Smooth muscle cell (in vitro differentiated cells): ENCODE measurements around the gene PTPRN2. TPM values are rescaled to one million over a fixed set of nuclear protein-coding genes. Genes with fewer than 3 reads are reported as not detected.

ENCODE experiments used
- DNase-seq: peaks from one replicate; lab custom pipeline; 2025; ENCODE audit not compliant: unreplicated experiment; lab: John Stamatoyannopoulos, UW
- H2AFZ ChIP-seq: fragments of 200-600 bp; sonication (generic); 2 replicates; pipeline ENCODE4 v1.6.0; 2016; ENCODE audit warnings: antibody characterized with exemption, low read depth, mild to moderate bottlenecking
- H3F3A ChIP-seq: fragments of 200-600 bp; sonication (generic); 2 replicates; pipeline ENCODE4 v1.6.0; 2017; ENCODE audit warnings: antibody characterized with exemption, low read depth
- H3K27ac ChIP-seq: fragments of 200-600 bp; sonication (generic); 2 replicates; pipeline ENCODE4 v1.5.1; 2016; ENCODE audit warnings: low read depth, mild to moderate bottlenecking
- H3K27me3 ChIP-seq: fragments of 200-600 bp; sonication (generic); 2 replicates; pipeline ENCODE4 v1.6.1; 2016; ENCODE audit warnings: low read depth, mild to moderate bottlenecking
- H3K36me3 ChIP-seq: fragments of 200-600 bp; sonication (generic); 2 replicates; pipeline ENCODE4 v1.5.1; 2016; ENCODE audit warnings: low read depth
- H3K4me1 ChIP-seq: fragments of 200-600 bp; sonication (generic); 2 replicates; pipeline ENCODE4 v1.5.1; 2016; ENCODE audit warnings: low read depth
- H3K4me2 ChIP-seq: fragments of 200-600 bp; sonication (generic); 2 replicates; pipeline ENCODE4 v1.6.0; 2016; ENCODE audit warnings: mild to moderate bottlenecking
- H3K4me3 ChIP-seq: fragments of 200-600 bp; sonication (generic); 2 replicates; pipeline ENCODE4 v1.5.1; 2016; ENCODE audit warnings: mild to moderate bottlenecking
- H3K79me2 ChIP-seq: fragments of 200-600 bp; sonication (generic); 2 replicates; pipeline ENCODE4 v1.6.0; 2016; ENCODE audit warnings: low read depth, mild to moderate bottlenecking
- H3K9ac ChIP-seq: fragments of 200-600 bp; sonication (generic); 2 replicates; pipeline ENCODE4 v1.6.0; 2016; ENCODE audit warnings: low read depth
- H3K9me3 ChIP-seq: fragments of 200-600 bp; sonication (generic); replicated peaks from 2 replicates; pipeline ENCODE4 v1.5.1; 2016; ENCODE audit warnings: low read depth
- H4K20me1 ChIP-seq: fragments of 200-600 bp; sonication (generic); 2 replicates; pipeline ENCODE4 v1.6.0; 2016; ENCODE audit warnings: low read depth
- CTCF ChIP-seq: fragments of 200-600 bp; sonication (generic); IDR thresholded peaks from 2 replicates; pipeline ENCODE4 v1.5.1; 2017; ENCODE audit warnings: borderline replicate concordance, mild to moderate bottlenecking, antibody characterized with exemption; ENCODE audit not compliant: insufficient read depth, poor library complexity, severe bottlenecking
- WGBS: methylation state at CpG from one replicate; pipeline ENCODE4 v1.1.7; 2016; ENCODE audit warnings: low lambda C conversion rate; 5-methylcytosine and 5-hydroxymethylcytosine counted together
- polyA plus RNA-seq: library from polyadenylated mRNA; unstranded; fragments of >200 nt; fragmentation: Nextera tagmentation; extraction: Ambion mirVana; gene quantifications from 2 replicates; pipeline ENCODE4 v1.2.1, GENCODE V29; 2016
- total RNA-seq: library from RNA; depleted of rRNA; stranded (reverse); fragments of >200 nt; gene quantifications from 2 replicates; pipeline ENCODE4 v1.2.3, GENCODE V29; 2014

PTPRN2 gene
- total and polyA plus RNA-seq, 2 experiments from 2014 or later = 0.09 to 0.87 TPM

- no peak for DNase-seq
- no peak overlapping the region for H3K9ac ChIP-seq
- H3K27ac ChIP-seq = no peak overlapping the region
- no peaks in the 10 kb centered on the region for H3K36me3 ChIP-seq
- no peaks in the 10 kb centered on the region for H4K20me1 ChIP-seq
- no peak overlapping the region for H3K4me2 ChIP-seq
- no peaks in the 10 kb centered on the region for H3K79me2 ChIP-seq
- H3K4me3 ChIP-seq = no peak overlapping the region
- H3K9me3 ChIP-seq = no peaks in the 10 kb centered on the region
- no peaks in the 10 kb centered on the region for H3K27me3 ChIP-seq
- WGBS = 93% methylated on average over 6 of the region's 6 CpGs
- no peaks in the 10 kb centered on the region for H3F3A ChIP-seq
- no peaks in the 10 kb centered on the region for H3K4me1 ChIP-seq
- no peak overlapping the region for H2AFZ ChIP-seq
- no peak for TF ChIP-seq CTCF
Observed at GRCh38 chr7:158415316-158415715, 172.3 kb downstream of the PTPRN2 start.

- Histone ChIP-seq H3K27ac (no peak overlapping the region), H3K4me1 (no peaks in the 10 kb centered on the region), H3K9ac (no peak overlapping the region), H2AFZ (no peak overlapping the region), H3K36me3 (no peaks in the 10 kb centered on the region), H3K9me3 (no peaks in the 10 kb centered on the region), H3F3A (no peaks in the 10 kb centered on the region), H3K79me2 (no peaks in the 10 kb centered on the region), H3K4me3 (no peak overlapping the region), H3K4me2 (no peak overlapping the region), H3K27me3 (no peaks in the 10 kb centered on the region), H4K20me1 (no peaks in the 10 kb centered on the region)
- no peak for TF ChIP-seq CTCF
- 82% methylated on average over 16 of the region's 16 CpGs for WGBS
- DNase-seq = no peak
Observed at GRCh38 chr7:158414486-158414961, 173.1 kb downstream of the PTPRN2 start.

- no peaks in the 10 kb centered on the region for H3K9me3 ChIP-seq
- no peaks in the 10 kb centered on the region for H4K20me1 ChIP-seq
Observed at GRCh38 chr7:158414002-158414401, 173.6 kb downstream of the PTPRN2 start.

More at GRCh38 chr7:158414002-158414401, 173.6 kb downstream of the PTPRN2 start:
- Histone ChIP-seq H3K4me2 (no peak overlapping the region), H3F3A (no peaks in the 10 kb centered on the region), H3K4me1 (no peaks in the 10 kb centered on the region), H3K36me3 (no peaks in the 10 kb centered on the region), H3K9ac (no peak overlapping the region), H3K27ac (no peak overlapping the region), H2AFZ (no peak overlapping the region), H3K4me3 (no peak overlapping the region), H3K27me3 (no peaks in the 10 kb centered on the region), H3K79me2 (no peaks in the 10 kb centered on the region)
- no peak for TF ChIP-seq CTCF
- no peak for DNase-seq
- 83% methylated on average over 9 of the region's 11 CpGs for WGBS
